ENCODE measurements around the gene RHAG.
"Not testable (repeated sequence)": the region's sequence is repeated elsewhere in the genome, so short reads cannot be mapped to it uniquely, and the experiment has no call there.

The RHAG gene

DNA sequence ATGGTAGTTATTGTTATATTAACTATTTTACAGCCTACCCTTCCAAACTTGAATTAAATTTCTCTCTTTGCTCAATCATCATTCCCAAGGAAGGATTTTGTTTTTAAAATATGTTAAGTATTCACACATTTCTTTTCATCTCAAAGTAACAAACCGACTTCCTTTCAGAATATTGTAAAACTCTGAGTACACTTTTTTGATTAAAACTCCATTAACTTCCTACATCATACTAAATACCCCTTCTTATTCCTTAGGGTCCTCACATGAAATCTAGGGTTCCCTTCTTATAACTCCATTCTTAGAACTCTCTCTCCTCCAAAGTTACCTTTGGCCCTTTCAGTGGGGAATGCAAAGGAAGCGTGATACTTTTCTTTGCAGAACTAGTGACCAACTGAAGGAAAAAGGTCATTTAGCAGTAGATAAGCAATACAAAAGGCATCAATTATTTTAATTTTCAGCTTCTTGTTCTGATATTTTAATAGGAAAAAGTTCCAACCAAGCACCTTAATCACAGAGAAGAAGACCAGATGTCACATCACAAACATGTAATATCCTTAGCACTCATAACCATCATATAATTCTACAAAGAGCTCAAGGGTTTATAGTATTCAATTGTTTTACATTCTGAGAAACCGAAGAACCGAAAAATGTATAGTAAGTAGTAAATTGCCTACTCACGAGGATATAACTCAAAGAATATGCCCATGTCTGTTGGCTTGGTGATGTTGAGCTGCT lies 494 bp downstream of the RHAG start:
- peak; percentile 70 for DNase-seq (ENCODE audit: low spot score)

GRCh38 chr6:49635480-49635879 lies 1.2 kb downstream of the RHAG start:
- peak; percentile 62 for DNase-seq (ENCODE audit: low spot score)

- peak; percentile 62 for DNase-seq (ENCODE audit: low spot score)
Measured at GRCh38 chr6:49634836-49635218, 1.8 kb downstream of the RHAG start.

DNA sequence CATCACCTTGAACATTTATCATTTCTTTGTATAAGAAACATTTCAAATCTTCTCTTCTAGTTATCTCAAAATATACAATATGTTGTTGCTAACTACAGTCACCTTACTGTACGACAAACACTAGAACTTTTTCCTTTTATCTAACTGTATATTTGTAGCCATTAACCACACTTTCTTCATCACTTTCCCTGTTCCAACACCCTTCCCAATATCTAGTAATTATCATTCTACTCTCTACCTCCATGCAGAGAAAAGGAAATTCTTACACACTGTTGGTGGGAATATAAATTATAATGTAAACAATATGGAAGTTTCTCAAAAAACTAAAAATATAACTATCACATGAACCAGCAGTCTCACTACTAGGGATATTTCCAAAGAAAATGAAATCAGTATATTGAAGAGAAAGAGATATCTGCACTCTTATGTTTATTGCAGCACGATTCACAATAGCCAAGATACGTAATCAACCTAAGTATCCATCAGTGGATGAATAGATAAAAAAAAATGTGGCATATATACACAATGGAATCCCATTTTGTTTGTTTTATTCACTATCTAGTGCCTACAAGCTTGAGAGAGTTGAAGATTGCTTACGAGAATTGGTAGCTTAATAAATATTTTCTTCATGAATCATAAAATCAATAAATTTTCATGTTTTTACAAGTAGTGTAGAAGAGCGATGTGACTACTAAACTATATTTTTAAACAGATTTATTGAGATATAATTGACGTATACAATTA lies 2.4 kb downstream of the RHAG start:
- peak; percentile 62 for DNase-seq (ENCODE audit: low spot score)

DNA sequence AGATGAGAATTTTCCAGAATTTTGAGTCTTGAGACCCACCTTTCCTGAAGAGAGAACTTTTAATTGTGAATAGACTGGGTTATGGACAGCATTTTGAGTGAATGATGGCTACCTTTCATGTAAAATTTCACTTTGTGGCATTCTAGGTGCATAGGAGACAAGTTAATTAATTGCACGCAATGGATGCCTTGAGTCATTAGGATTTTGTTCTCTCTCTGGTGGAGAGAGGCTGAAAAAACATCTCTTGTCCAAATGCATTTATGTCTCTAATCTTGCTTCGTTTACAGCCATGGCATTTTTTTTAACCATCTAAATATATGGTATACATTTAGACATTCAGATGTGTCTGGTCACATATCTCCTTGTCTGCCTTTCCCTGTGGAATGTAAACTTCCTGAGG lies 3.1 kb downstream of the RHAG start:
- DNase-seq (ENCODE audit: low spot score), result peak; percentile 70

GRCh38 chr6:49632727-49633126 lies 3.9 kb downstream of the RHAG start:
- peak; percentile 64 for DNase-seq (ENCODE audit: low spot score)

DNA sequence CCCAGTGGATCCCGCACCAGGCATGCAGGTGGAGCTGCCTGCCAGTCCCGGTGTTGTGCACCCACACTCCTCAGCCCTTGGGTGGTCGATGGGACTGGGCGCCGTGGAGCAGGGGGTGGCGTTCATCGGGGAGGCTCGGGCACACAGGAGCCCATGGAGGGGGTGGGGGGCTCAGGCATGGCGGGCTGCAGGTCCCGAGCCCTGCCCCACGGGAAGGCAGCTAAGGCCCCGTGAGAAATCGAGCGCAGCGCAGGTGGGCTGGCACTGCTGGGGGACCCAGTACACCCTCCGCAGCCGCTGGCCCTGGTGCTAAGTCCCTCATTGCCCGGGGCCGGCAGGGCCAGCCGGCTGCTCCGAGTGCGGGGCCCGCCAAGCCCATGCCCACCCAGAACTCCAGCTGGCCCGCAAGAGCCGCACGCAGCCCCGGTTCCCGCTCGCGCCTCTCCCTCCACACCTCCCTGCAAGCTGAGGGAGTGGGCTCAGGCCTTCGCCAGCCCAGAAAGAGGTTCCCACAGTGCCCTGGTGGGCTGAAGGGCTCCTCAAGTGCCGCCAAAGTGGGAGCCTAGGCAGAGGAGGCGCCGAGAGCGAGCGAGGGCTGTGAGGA lies 7.1 kb downstream of the RHAG start:
- not testable (repeated sequence) for DNase-seq (ENCODE audit: low spot score)

DNA sequence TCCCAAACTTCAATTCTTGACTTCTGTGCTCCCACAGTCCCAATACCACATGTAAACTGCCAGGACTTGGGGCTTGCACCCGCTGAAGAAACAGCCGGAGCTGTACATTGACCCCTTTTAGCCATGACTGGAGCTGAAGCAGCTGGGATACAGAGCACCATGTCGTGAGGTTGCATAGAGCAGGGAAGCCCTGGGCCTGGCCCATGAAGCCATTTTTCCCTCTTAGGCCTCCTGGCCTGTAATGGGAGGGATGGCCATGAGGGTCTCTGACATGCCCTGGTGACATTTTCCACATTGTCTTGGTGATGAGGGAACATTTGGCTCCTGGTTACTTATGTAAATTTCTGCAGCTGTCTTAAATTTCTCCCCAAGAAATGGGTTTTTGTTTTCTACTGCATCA lies 9.8 kb downstream of the RHAG start:
- no peak for DNase-seq (ENCODE audit: low spot score)

DNA sequence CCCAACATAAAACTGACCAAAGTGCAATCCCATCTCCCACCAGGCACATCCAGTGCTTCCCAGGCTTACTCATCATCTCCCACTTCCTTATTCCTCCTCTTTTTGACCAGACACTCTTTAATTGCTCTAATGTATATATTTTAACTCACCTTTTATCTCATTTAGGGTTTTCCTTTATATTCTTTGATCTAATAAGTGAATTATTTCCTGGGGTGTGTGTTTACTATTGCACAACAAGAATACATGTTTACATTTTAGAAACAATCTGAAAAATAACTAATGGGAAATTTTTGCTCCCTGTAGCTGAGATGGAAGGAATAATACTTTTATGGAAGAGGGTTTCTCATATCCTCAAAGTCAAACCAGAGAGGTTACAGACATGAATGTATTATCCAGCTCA lies 18.4 kb downstream of the RHAG start:
- DNase-seq (ENCODE audit: low spot score), result no peak

DNA sequence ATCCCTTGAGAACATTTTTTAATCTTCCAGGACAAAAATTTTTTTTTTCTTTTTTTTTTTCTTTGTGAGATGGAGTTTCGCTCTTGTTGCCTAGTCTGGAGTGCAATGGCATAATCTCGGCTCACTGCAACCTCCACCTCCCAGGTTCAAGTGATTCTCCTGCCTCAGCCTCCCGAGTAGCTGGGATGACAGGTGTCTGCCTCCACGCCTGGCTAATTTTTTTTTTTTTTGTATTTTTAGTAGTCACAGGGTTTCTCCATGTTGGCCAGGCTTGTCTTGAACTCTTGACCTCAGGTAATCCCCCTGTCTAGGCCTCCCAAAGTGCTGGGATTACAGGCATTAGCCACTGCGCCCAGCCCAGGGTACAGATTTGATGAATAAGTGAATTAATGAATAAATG lies 22.5 kb downstream of the RHAG start:
- not testable (repeated sequence) for DNase-seq (ENCODE audit: low spot score)

GRCh38 chr6:49609285-49609684 lies 27.4 kb downstream of the RHAG start:
- DNase-seq (ENCODE audit: low spot score), result no peak

- DNase-seq (ENCODE audit: low spot score), result not testable (repeated sequence)
Measured at GRCh38 chr6:49608275-49608674, 28.4 kb downstream of the RHAG start.

DNA sequence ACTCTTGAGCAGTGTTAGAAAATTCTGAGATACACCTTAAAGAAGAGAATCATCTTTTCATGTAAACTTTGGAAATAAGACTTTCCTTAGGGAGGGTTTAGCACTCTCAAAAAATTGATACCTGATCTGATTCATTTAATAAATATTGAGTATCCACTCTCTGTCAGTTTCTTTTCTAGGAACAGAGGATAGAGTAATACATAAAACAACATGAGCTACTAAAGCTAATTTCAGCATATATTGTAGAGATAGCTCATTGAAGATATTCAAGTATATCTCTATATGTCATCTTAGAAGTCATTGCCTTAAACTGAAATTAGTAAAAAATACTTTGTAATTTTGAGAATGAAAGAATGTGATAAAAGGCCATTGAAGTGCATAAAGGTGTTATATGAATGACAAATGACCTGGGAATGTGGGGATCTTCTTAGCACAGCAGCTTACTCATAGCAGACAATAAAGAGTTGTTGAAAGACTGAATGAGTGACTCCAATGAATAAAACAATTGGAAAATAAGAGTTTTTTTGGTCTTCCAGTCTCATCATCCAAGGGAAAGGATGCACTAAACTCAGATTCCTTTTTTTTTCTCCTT lies 29.2 kb downstream of the RHAG start:
- no peak for DNase-seq (ENCODE audit: low spot score)

- DNase-seq (ENCODE audit: low spot score), result peak; percentile 87
Measured at GRCh38 chr6:49606721-49607390, 29.8 kb downstream of the RHAG start.

- DNase-seq (ENCODE audit: low spot score), result not testable (repeated sequence)
Measured at GRCh38 chr6:49604080-49604479, 32.6 kb downstream of the RHAG start.

DNA sequence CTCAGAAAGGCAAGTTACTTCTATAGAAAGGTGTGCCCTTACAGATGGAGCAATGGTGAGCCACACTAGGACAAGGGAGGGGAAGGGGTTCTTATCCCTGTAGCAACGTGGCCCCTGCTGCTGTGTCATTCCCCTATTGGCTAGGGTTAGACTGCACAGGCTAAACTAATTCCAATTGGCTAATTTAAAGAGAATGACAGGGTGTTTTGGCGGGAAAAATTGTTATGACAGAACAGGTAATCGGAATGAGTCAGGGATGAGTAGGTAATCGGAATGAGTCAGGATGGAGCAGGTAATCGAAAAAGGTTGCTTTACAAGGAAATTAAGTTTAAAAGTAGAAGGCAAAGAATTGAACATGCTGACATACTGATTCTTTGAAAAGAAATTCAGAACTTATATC lies 49.4 kb downstream of the RHAG start:
- DNase-seq (ENCODE audit: low spot score), result not testable (repeated sequence)

- no peak for DNase-seq (ENCODE audit: low spot score)
Measured at GRCh38 chr6:49582529-49582928, 54.1 kb downstream of the RHAG start.

DNA sequence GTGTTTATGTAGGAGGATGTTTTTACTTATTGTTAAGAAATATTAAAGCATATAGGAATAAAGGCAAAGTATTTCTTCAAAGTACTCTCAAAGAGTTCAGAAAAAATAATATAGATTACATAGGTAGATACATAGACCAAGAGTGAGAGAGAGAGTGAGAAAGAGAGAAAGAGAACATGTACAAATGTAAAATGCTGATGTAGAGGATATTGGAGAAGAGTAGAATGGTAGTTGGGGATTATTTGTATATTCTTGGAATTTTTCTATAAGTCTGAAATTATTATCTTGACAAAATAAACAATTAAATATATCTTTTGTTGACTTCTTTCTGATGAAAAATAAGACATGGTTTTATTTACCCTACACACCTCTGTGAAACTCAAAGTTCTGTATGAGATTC lies 57.0 kb downstream of the RHAG start:
- no peak for DNase-seq (ENCODE audit: low spot score)

DNA sequence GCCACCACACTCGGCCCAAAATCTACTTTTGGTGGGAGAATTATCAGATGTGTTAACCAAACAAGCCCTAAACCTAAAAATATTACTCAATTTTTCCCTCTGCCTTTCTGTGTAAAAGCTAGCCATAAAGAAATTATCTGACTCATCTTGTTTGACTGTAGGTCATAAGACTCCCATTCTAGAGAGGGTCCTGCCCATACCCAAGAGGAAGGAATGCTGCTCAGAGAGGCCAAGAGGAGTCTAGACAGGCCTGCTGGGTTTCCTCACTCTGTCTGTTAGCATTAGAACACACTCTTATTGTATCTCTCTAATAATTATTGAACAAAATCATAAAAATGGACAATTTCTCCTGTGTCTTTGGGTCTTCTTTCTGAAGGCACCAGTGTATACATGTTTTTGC lies 60.0 kb downstream of the RHAG start:
- DNase-seq (ENCODE audit: low spot score), result no peak

DNA sequence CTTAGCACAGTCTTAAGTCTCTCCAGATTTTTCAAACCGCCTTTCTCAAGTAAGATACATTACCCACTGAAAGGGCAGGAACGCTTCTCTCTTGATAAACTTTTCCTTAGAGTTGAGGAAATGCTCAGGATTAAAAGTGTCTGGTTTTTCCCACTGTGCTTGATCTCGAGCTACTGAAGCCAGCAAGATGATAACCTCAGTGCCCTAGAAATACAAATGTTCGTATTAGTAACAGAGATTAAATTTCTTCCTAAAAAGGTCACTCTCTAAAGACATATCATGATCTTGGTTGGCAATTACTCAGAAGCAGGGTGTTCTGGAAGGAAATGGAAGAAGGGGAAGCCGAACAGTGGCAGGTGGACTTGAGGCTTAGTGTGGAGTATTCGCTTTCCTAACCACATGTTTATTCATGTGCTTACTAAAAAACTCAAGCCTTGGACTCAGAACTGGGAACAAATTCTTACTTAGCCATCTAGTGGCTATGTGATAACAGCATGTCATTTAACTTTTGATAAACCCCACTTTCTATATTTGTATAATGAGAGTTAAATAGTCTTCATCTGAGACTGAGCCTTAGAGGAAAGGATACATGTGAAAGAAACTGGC lies 66.1 kb downstream of the RHAG start:
- DNase-seq (ENCODE audit: low spot score), result no peak

GRCh38 chr6:49565855-49566254 lies 70.8 kb downstream of the RHAG start:
- no peak for DNase-seq (ENCODE audit: low spot score)

DNA sequence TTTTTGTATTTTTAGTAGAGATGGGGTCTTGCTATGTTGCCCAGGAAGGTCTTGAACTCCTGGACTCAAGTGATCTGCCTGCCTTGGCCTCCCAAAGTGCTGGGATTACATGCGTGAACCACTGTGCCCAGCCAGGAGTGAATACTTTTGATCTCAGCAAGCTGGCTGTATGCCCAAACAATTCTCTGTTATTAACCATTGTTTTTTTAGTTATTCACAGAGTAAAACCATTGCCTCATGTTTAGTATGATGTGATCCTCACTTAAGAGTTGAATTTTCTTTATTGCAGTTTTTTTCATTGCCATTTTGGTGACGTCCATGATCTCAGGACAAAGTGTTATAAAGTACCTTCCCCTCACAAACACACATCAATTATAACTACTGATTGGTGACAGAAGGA lies 71.4 kb downstream of the RHAG start:
- no peak for DNase-seq (ENCODE audit: low spot score)
